H9 (cell line): ENCODE results near the gene DHFR2. TPM values are rescaled to one million over a fixed set of nuclear protein-coding genes. Genes with fewer than 3 reads are reported as not detected.

Source experiments
- DNase-seq: peaks from one replicate; pipeline ENCODE4 v3.0.0-alpha.2; 2017
- H2AFZ ChIP-seq: one replicate; pipeline ENCODE4 v1.6.1; 2013; ENCODE audit warnings: mild to moderate bottlenecking, low read length, control low read depth, moderate library complexity
- H2AK5ac ChIP-seq: 2 replicates; pipeline ENCODE4 v1.6.1; 2013; ENCODE audit warnings: low read length, control low read depth, mixed read lengths; ENCODE audit not compliant: insufficient read length
- H2BK120ac ChIP-seq: one replicate; pipeline ENCODE4 v1.6.1; 2013; ENCODE audit warnings: low read depth, mild to moderate bottlenecking, low read length, control low read depth, inconsistent platforms; ENCODE audit not compliant: poor library complexity, severe bottlenecking
- H2BK12ac ChIP-seq: 2 replicates; pipeline ENCODE4 v1.6.1; 2013; ENCODE audit warnings: low read length, control low read depth, mixed read lengths, low read depth; ENCODE audit not compliant: insufficient read length
- H2BK15ac ChIP-seq: 2 replicates; pipeline ENCODE4 v1.6.1; 2013; ENCODE audit warnings: low read depth, low read length, control low read depth
- H2BK20ac ChIP-seq: one replicate; pipeline ENCODE4 v1.6.1; 2013; ENCODE audit warnings: low read depth, mild to moderate bottlenecking, low read length, control low read depth, inconsistent platforms; ENCODE audit not compliant: poor library complexity, severe bottlenecking
- H2BK5ac ChIP-seq: 2 replicates; pipeline ENCODE4 v1.6.1; 2013; ENCODE audit warnings: low read length, control low read depth, mixed read lengths; ENCODE audit not compliant: insufficient read length
- H3K14ac ChIP-seq: 2 replicates; pipeline ENCODE4 v1.6.1; 2013; ENCODE audit warnings: low read length, control low read depth; ENCODE audit not compliant: insufficient read depth
- H3K18ac ChIP-seq: 2 replicates; pipeline ENCODE4 v1.6.1; 2013; ENCODE audit warnings: low read depth, mild to moderate bottlenecking, mixed read lengths, low read length, control low read depth; ENCODE audit not compliant: insufficient read length
- H3K23ac ChIP-seq: 2 replicates; pipeline ENCODE4 v1.6.1; 2013; ENCODE audit warnings: low read length, control low read depth, mixed read lengths, low read depth; ENCODE audit not compliant: insufficient read length
- H3K23me2 ChIP-seq: 2 replicates; pipeline ENCODE4 v1.6.1; 2013; ENCODE audit warnings: low read depth, mild to moderate bottlenecking, mixed read lengths, low read length, control low read depth; ENCODE audit not compliant: insufficient read length, poor library complexity, severe bottlenecking
- H3K27ac ChIP-seq: 2 replicates; pipeline ENCODE4 v1.5.1; 2013; ENCODE audit warnings: low read length, control low read depth, mixed read lengths, low read depth; ENCODE audit not compliant: insufficient read length
- H3K27me3 ChIP-seq: 2 replicates; pipeline ENCODE4 v1.6.1; 2013; ENCODE audit warnings: low read length, control low read depth, inconsistent platforms; ENCODE audit not compliant: insufficient read depth
- H3K4ac ChIP-seq: 2 replicates; pipeline ENCODE4 v1.6.1; 2013; ENCODE audit warnings: low read depth, mild to moderate bottlenecking, control low read depth, inconsistent platforms, low read length, moderate library complexity
- H3K4me1 ChIP-seq: 2 replicates; pipeline ENCODE4 v1.6.1; 2013; ENCODE audit warnings: low read length, control low read depth, inconsistent platforms; ENCODE audit not compliant: insufficient read depth
- H3K4me2 ChIP-seq: 2 replicates; pipeline ENCODE4 v1.6.1; 2013; ENCODE audit warnings: low read length, control low read depth, mixed read lengths; ENCODE audit not compliant: insufficient read length, insufficient read depth
- H3K56ac ChIP-seq: 2 replicates; pipeline ENCODE4 v1.6.1; 2013; ENCODE audit warnings: low read depth, mild to moderate bottlenecking, mixed read lengths, low read length, control low read depth; ENCODE audit not compliant: insufficient read length
- H3K79me1 ChIP-seq: 2 replicates; pipeline ENCODE4 v1.6.1; 2013; ENCODE audit warnings: low read depth, mild to moderate bottlenecking, moderate library complexity, low read length, control low read depth, inconsistent platforms; ENCODE audit not compliant: insufficient read depth, poor library complexity, severe bottlenecking
- H3K79me2 ChIP-seq: 2 replicates; pipeline ENCODE4 v1.6.1; 2013; ENCODE audit warnings: low read length, control low read depth, inconsistent platforms; ENCODE audit not compliant: insufficient read depth
- H3K9ac ChIP-seq: 2 replicates; pipeline ENCODE4 v1.6.1; 2013; ENCODE audit warnings: low read length, control low read depth, mixed read lengths; ENCODE audit not compliant: insufficient read length; ENCODE audit errors: extremely low read depth
- H3K9me3 ChIP-seq: one replicate; pipeline ENCODE4 v1.6.1; 2013; ENCODE audit warnings: low read depth, low read length, inconsistent platforms; ENCODE audit not compliant: control insufficient read depth
- H3T11ph ChIP-seq: one replicate; pipeline ENCODE4 v1.6.1; 2013; ENCODE audit warnings: mild to moderate bottlenecking, low read length, control low read depth, inconsistent platforms
- H4K20me1 ChIP-seq: one replicate; pipeline ENCODE4 v1.6.1; 2013; ENCODE audit not compliant: control insufficient read depth, insufficient read length, insufficient read depth
- H4K5ac ChIP-seq: 2 replicates; pipeline ENCODE4 v1.6.1; 2013; ENCODE audit warnings: low read depth, mild to moderate bottlenecking, mixed read lengths, low read length, control low read depth; ENCODE audit not compliant: insufficient read length
- H4K8ac ChIP-seq: replicated peaks from 2 replicates; pipeline ENCODE4 v1.6.1; 2013; ENCODE audit warnings: low read length, control low read depth, mixed read lengths, low read depth; ENCODE audit not compliant: insufficient read length
- H4K91ac ChIP-seq: 2 replicates; pipeline ENCODE4 v1.6.1; 2013; ENCODE audit warnings: low read depth, mild to moderate bottlenecking, moderate library complexity, mixed read lengths, low read length, control low read depth; ENCODE audit not compliant: insufficient read length
- H3K27ac Mint-ChIP-seq, 3 experiments: 2 replicates in 2 of 3; 3 replicates in 1 of 3; pipeline ENCODE4 v1.8.0; 2020 to 2021; ENCODE audit warnings: mixed read lengths in 3 of 3, mild to moderate bottlenecking in 1 of 3, moderate library complexity in 1 of 3
- H3K27me3 Mint-ChIP-seq: 2 replicates; pipeline ENCODE4 v1.8.0; 2021; ENCODE audit warnings: low read depth, mild to moderate bottlenecking, moderate library complexity, mixed read lengths
- H3K36me3 Mint-ChIP-seq, 3 experiments: 2 replicates in 2 of 3; 3 replicates in 1 of 3; pipeline ENCODE4 v1.8.0; 2020 to 2021; ENCODE audit warnings: low read depth in 3 of 3, mixed read lengths in 3 of 3; ENCODE audit not compliant: insufficient read depth in 1 of 3
- H3K4me1 Mint-ChIP-seq, 2 experiments: 2 replicates each; pipeline ENCODE4 v1.8.0; 2020; ENCODE audit warnings: mixed read lengths in 2 of 2
- H3K4me3 Mint-ChIP-seq, 2 experiments: 2 replicates in 1 of 2; 3 replicates in 1 of 2; pipeline ENCODE4 v1.8.0; 2020 to 2021; ENCODE audit warnings: mild to moderate bottlenecking in 2 of 2, mixed read lengths in 2 of 2, moderate library complexity in 1 of 2
- H3K9me3 Mint-ChIP-seq, 2 experiments: 2 replicates in 1 of 2; 3 replicates in 1 of 2; pipeline ENCODE4 v1.8.0; 2020; ENCODE audit warnings: mild to moderate bottlenecking in 2 of 2, mixed read lengths in 2 of 2, moderate library complexity in 1 of 2
- WGBS: extraction: QIAGEN DNeasy Blood & Tissue Kit; methylation state at CpG from one replicate; pipeline ENCODE4 v1.1.7; 2013; ENCODE audit warnings: missing lambda C conversion rate, low lambda C conversion rate, mixed read lengths; ENCODE audit not compliant: insufficient read length; ENCODE audit errors: extremely low coverage; 5-methylcytosine and 5-hydroxymethylcytosine counted together
- total RNA-seq: library from RNA; stranded (reverse); gene quantifications from 2 replicates; pipeline ENCODE4 v1.2.1, GENCODE V29; 2021
- TF ChIP-seq, protein P1 (sequence below): fragments of 200-600 bp; sonication (generic); conservative IDR thresholded peaks from 3 replicates; pipeline ENCODE4 v1.8.0; 2021; ENCODE audit warnings: antibody characterized with exemption, mild to moderate bottlenecking

The DHFR2 gene
- total RNA-seq, 1 experiment from 2014 or later, result 1.6 TPM

GRCh38 chr3:94049267-94049666 lies 13.4 kb downstream of the DHFR2 start:
- peaks cover 10 to 14% (median 12%) of the 10 kb centered on the region in 3 experiments; a peak in 6 of 7 replicates for H3K36me3 Mint-ChIP-seq
- H3K23ac ChIP-seq, result no peak overlapping the region

More at GRCh38 chr3:94049267-94049666, 13.4 kb downstream of the DHFR2 start:
- no peak overlapping the region for H4K8ac ChIP-seq
- H2BK15ac ChIP-seq, result no peak overlapping the region
- WGBS, result no CpG with 5 or more reads among the region's 2 CpGs
- H2BK120ac ChIP-seq, result no peak overlapping the region
- no peak overlapping the region for H2AFZ ChIP-seq
- peaks cover 9 to 12% of the 10 kb centered on the region in 2 experiments for H3K9me3 Mint-ChIP-seq
- no peak overlapping the region for H3K27ac Mint-ChIP-seq
- H3K4me1 Mint-ChIP-seq, result no peaks in the 10 kb centered on the region
- no peaks in the 10 kb centered on the region for H3K9me3 ChIP-seq
- no peak overlapping the region for H2AK5ac ChIP-seq
- H3K27me3 ChIP-seq, result no peaks in the 10 kb centered on the region
- H3K4me3 Mint-ChIP-seq, result no peak overlapping the region
- no peak overlapping the region for H2BK20ac ChIP-seq
- no peak overlapping the region for H3T11ph ChIP-seq
- no peak overlapping the region for H2BK12ac ChIP-seq
- H4K5ac ChIP-seq, result no peak overlapping the region
- no peaks in the 10 kb centered on the region for H4K20me1 ChIP-seq
- H3K4ac ChIP-seq, result no peak overlapping the region
- H3K79me1 ChIP-seq, result no peaks in the 10 kb centered on the region
- H3K4me2 ChIP-seq, result no peak overlapping the region
- DNase-seq, result no peak
- H3K18ac ChIP-seq, result no peak overlapping the region
- H3K79me2 ChIP-seq, result no peaks in the 10 kb centered on the region
- H4K91ac ChIP-seq, result no peak overlapping the region
- no peak overlapping the region for H3K27ac ChIP-seq
- TF ChIP-seq, protein P1, sequence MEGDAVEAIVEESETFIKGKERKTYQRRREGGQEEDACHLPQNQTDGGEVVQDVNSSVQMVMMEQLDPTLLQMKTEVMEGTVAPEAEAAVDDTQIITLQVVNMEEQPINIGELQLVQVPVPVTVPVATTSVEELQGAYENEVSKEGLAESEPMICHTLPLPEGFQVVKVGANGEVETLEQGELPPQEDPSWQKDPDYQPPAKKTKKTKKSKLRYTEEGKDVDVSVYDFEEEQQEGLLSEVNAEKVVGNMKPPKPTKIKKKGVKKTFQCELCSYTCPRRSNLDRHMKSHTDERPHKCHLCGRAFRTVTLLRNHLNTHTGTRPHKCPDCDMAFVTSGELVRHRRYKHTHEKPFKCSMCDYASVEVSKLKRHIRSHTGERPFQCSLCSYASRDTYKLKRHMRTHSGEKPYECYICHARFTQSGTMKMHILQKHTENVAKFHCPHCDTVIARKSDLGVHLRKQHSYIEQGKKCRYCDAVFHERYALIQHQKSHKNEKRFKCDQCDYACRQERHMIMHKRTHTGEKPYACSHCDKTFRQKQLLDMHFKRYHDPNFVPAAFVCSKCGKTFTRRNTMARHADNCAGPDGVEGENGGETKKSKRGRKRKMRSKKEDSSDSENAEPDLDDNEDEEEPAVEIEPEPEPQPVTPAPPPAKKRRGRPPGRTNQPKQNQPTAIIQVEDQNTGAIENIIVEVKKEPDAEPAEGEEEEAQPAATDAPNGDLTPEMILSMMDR, result no peak
- no peak overlapping the region for H2BK5ac ChIP-seq
- no peak overlapping the region for H3K14ac ChIP-seq
- H3K56ac ChIP-seq, result no peak overlapping the region
- H3K9ac ChIP-seq, result no peak overlapping the region
- H3K4me1 ChIP-seq, result no peaks in the 10 kb centered on the region
- H3K27me3 Mint-ChIP-seq, result no peaks in the 10 kb centered on the region
- no peaks in the 10 kb centered on the region for H3K23me2 ChIP-seq
